HG02588 (cell line): ENCODE data around the gene PCSK1.
"Not testable (repeated sequence)": the region's sequence is repeated elsewhere in the genome, so short reads cannot be mapped to it uniquely, and the experiment has no call there.

Experiments used
- ATAC-seq: cut with Tn5 transposase; IDR thresholded peaks from one replicate; pipeline ENCODE4 v1.9.1; 2021; ENCODE audit warnings: mild to moderate bottlenecking, moderate library complexity; ENCODE audit not compliant: unreplicated experiment

The PCSK1 gene

DNA sequence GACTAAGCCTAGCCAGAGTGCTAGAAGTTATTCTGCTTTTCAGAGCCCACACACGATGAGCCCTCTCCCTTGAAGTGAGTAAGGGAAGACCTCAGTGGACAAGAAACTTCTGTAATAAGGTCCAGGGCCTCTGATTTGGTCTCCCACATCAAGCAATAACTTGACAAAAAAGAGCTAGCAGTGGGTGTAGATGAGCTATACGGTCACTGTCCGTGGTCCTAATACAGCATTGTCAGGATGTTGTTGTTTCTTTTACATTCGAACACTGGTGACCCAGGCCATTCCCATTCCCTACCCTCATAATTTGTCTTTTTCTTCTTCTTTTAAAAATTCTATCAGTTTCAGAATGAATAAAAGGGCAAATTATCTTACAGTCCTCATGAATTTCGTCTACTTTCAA is 5.2 kb downstream of the PCSK1 start:
- ATAC-seq: no peak

GRCh38 chr5:96426831-96427230 is 6.2 kb downstream of the PCSK1 start:
- ATAC-seq: no peak

DNA sequence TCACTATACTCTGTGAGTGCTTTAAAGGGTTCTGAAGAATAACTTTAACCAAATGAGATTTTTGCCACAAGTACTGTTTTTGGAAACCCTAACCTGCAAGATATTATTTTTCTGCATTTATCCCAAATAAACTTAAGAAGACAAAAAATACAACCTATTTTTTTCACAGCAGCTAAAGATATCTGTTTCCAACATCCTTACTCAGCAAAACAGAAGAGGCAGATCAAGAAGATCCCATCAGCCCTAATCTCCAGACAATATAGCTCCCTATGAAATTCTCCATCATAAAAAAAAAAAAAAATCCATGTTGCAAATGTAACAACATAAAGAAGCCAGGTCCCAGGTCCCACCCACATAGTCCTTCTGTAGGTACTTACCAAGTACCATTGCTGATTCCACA is 7.6 kb downstream of the PCSK1 start:
- no peak for ATAC-seq

GRCh38 chr5:96415897-96416296 is 17.2 kb downstream of the PCSK1 start:
- no peak for ATAC-seq

DNA sequence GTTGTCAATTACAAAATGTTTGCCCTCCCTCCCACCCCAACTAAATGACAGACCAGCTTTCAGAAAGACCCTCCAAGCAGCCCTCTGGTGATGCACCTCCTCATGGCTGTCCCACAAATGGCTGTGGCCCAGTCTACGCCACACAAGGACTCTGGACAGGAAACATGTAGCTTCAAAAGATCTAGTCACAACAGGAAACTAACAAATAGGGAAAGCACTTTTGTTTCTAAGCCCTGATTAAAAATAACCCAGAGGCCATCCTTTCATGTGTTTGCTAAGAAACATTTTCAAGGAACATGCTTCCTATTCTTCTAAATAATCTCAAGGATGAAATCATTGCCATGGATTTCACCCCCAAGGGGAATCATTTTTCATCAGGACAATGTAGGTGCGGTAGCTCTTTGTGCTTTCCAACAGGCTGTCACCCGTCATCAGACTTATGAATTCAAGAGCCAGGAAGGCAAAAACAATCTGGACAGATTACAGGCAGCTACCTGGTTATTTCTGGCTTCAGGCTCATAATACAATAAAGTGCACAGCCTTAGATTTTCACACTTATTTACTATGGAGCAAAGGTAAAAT is 20.1 kb downstream of the PCSK1 start:
- no peak for ATAC-seq

DNA sequence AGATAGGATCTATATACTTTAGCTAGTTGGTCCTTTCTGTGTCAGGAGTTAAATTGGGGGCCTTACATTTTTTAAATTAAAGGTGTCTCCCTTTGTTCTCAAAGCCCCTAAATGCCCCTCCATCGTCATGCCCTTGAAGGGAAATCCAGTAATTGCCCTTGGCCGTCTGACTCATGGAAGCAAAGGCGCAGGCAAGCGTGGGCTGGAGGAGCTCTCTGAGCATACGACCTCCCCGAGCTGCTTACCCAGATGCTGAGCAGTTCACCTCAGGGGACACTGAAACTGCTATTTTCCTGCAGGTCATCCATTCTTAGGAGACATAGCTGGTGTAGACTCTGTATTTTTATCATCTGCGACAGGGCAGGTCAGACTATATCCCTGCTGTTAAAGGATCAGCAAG is 23.0 kb downstream of the PCSK1 start:
- no peak for ATAC-seq

GRCh38 chr5:96408841-96409538 is 24.1 kb downstream of the PCSK1 start:
- no peak for ATAC-seq

- ATAC-seq: no peak
Measured at GRCh38 chr5:96408210-96408777, 24.8 kb downstream of the PCSK1 start.

DNA sequence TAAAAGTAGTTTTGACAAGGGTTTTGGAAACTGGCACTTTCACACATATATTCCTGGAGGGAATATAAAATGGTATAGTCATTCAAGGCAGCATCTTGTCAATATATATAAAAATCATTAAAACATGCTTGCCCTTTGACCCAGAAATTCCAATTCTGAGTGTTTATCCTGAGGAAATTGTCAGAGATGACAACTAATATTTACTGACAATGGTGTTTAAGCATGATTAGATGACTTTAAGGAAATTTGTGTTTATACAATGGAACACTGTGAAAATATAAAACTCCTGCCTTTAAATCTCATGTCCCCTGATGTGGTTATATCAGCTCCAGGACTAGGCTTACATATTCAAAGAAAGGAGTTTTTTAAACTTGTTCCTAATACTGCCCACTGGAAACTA is 25.6 kb downstream of the PCSK1 start:
- ATAC-seq: no peak

GRCh38 chr5:96404191-96404867 is 28.7 kb downstream of the PCSK1 start:
- ATAC-seq: no peak

GRCh38 chr5:96402500-96402899 is 30.5 kb downstream of the PCSK1 start:
- no peak for ATAC-seq

DNA sequence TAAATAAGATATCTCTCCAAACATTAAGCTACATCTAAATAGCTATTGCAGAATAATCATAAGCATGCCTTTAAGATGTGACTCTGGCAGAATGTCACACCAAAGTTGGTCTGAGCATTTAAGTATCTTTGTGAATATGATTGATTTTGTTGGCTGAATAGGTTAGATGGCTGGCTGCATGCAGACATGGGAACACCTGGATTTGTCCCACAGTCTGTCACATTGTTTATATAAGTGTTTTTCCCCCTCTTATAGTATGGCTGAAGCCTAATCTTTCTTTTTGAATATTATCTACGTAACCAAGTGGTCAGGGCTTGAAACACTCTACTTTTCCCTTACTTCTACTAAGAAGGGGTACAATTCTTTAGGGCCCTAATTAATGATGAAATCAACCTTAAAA is 36.2 kb downstream of the PCSK1 start:
- ATAC-seq: no peak

GRCh38 chr5:96395295-96395694 is 37.8 kb downstream of the PCSK1 start:
- ATAC-seq: not testable (repeated sequence)

DNA sequence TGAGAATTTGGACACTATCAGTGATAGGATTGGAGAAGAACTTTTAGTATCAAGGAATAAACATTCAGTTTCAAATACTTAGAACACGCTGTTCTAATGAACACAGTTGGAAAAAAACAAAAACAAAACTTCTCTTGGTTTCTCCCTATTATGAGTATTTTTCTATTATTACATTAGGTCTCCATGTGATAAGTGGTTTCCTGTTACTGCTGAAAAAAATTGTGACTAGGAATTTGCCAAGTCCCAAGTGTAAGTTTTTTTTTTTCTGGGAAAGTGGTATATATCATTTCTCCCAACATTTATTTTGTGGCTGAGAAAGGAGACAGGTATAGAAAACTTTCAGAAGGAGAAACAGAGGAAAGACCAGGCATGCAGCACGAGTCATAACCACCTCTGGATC is 41.1 kb downstream of the PCSK1 start:
- ATAC-seq: no peak

DNA sequence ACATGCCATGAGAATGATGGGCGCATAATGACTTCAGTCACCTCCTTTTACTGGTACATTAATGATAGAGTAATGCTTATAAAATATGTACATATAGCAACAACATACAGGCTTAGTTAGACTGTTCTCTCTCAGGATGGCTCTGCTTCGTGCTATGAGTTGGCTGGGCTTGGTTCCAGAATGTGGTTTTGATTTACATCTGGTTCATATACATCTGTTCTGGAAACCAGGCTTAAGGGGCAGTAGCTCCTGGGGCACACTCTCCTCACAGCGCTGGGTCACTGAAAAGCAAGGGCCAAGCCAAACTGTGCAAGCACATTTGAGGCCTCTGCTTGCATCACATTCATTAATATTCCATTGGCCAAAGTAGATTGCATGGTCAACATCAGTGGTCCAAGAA is 44.9 kb downstream of the PCSK1 start:
- no peak for ATAC-seq

- no peak for ATAC-seq
Measured at GRCh38 chr5:96387616-96388015, 45.4 kb downstream of the PCSK1 start.

DNA sequence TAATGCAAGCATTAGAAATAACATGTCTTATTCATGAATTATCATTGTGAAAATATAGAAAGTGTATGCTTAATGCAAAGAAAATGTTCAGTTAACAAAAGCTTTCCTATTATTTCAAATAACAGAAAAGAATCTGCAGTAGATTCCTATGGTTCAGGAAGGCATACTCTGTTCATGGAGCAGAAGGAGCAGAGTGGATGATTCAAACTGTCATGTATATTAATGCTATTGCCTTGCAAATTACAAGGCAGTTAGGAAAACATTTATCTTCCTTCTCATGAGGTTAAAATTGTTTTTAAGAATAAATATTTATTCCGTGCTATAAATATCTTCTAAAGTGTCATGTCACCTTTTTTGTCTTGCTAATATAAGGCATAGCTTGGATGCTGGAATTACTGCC is 47.5 kb downstream of the PCSK1 start:
- ATAC-seq: no peak

- no peak for ATAC-seq
Measured at GRCh38 chr5:96384353-96384752, 48.7 kb downstream of the PCSK1 start.

GRCh38 chr5:96381526-96381925 is 51.5 kb downstream of the PCSK1 start:
- ATAC-seq: no peak

- ATAC-seq: no peak
Measured at GRCh38 chr5:96379896-96380295, 53.2 kb downstream of the PCSK1 start.

DNA sequence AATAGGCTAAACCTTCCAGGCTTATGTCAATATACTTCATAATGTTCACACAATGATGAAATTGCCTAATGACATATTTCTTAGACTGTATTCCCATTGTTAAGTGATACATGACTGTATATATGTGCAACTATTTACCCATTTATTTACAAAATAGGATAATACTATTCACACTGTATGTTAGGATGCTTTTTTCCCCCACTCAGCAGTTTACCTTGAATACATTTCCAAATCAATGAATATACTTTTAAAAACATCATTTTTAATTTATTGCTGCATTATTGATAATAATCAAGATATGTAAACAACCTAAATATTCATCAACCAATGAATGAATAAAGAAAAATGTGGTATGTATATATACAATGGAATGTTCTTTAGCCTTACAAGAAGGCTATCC is 55.5 kb downstream of the PCSK1 start:
- ATAC-seq: no peak

DNA sequence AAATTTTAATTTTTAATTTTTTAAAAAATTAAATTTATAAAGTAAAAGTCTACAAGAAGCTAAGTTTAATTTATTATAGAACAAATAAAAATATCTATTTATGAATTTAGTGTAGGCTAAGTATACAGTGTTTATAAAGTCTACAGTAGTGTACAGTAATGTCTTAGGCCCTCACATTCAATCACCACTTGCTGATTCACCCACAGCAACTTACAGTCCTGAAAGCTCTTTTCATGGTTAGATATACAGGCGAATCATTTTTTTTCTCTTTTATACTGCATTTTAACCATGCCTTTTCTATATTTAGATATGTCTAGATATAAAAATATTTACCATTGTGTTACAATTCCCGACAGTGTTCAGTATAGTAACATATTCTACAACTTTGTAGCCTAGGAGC is 55.9 kb downstream of the PCSK1 start:
- no peak for ATAC-seq
